GM12874 (cell line): ENCODE results near the gene NTN3.

ENCODE experiments used
- TF ChIP-seq, protein P1 (sequence below): IDR thresholded peaks from 2 replicates; pipeline ENCODE4 v1.5.1; 2011; ENCODE audit warnings: low read depth, mild to moderate bottlenecking, control low read depth, low read length, moderate library complexity; ENCODE audit not compliant: insufficient read depth

Gene NTN3

DNA sequence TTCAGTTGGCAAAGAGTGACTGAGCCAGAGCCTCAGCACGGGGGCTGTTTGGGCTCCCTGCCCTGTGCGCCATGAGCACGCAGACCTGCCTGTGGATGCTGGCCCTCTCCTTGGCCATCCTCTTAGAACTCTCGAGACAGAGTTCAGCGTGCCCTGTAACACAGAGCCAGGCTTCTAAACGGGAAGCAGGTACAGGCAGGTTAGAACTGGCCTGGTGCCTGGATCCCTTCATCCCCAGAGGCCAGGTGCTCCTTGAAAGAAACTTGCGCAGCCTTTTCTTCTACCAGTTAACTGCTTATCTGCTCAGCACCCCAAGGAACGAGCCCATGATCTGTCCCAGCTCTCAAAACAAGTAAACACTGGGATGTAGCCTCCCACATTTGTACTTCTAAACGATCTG lies 35.0 kb upstream of the NTN3 start:
- TF ChIP-seq, protein P1, sequence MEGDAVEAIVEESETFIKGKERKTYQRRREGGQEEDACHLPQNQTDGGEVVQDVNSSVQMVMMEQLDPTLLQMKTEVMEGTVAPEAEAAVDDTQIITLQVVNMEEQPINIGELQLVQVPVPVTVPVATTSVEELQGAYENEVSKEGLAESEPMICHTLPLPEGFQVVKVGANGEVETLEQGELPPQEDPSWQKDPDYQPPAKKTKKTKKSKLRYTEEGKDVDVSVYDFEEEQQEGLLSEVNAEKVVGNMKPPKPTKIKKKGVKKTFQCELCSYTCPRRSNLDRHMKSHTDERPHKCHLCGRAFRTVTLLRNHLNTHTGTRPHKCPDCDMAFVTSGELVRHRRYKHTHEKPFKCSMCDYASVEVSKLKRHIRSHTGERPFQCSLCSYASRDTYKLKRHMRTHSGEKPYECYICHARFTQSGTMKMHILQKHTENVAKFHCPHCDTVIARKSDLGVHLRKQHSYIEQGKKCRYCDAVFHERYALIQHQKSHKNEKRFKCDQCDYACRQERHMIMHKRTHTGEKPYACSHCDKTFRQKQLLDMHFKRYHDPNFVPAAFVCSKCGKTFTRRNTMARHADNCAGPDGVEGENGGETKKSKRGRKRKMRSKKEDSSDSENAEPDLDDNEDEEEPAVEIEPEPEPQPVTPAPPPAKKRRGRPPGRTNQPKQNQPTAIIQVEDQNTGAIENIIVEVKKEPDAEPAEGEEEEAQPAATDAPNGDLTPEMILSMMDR = no peak

DNA sequence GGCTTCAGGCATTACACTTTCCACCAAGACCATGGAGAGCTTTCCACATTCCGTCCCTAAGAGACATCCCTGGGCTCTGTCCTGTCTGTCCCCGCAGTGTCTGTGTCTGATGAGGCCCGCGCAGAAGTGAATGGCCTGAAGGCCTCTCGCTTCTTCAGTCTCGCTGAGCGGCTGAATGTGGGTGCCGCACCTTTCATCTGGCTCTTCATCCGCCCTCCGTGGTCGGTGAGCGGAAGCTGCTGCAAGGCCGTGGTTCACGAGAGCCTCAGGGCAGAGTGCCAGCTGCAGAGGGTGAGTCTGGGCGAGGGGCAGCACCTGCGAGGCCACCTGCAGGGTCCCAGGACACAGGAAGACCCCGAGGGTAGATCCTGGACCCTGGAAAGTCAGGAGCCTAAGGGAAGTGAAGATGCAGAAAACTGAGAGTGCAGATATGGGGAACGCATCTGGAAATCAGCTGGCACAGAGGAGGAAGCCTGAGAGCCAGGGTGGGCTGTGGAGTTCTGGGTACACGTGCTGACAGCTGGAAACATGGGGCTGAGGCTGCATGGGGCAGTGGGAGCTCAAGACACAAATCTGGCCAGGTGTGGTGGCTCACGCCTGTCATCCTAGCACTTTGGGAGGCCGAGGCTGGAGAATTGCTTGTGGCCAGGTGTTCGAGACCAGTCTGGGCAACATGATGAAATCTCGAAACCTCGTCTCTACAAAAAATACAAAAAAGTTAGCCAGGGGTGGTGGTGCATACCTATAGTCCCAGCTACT lies 33.9 kb upstream of the NTN3 start:
- TF ChIP-seq, protein P1 = no peak

DNA sequence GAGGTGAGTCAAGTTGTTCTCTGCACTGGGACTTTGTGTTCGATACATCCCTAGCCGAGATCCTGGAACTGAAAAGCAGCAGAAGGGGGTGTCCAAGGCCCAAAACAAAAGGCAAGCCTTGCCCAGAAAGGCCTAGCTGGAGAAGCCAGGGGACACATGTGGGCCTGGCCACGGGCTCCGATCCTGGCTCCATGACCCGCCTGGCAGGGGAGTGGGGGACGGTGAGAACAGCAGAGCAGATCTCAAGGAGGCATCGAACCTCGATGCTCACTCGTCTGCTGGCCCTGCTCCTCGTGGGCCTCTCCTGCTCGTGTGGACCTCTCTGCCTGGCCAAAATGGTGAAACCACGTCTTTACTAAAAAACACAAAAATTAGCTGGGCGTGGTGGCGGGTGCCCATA lies 33.0 kb upstream of the NTN3 start:
- TF ChIP-seq, protein P1 = no peak

DNA sequence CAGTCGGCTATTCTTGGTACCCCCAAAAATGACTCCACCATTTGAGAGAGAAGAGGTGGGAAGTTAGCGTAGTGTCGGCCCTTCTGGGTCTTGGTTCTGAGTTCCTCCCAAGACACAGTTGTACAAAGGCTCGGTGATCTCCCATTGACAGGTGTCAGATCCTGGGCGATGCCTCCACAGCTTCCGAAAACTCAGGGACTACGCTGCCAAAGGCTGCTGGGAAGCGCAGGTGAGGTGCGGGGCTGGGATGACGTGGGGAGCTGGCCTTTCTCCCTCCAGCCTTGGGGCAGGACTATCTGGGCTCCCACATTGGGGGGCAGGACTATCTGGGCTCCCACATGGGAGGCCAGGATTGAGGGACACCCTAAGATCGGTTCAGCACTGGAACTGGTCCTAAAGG lies 31.5 kb upstream of the NTN3 start:
- TF ChIP-seq, protein P1 = no peak

DNA sequence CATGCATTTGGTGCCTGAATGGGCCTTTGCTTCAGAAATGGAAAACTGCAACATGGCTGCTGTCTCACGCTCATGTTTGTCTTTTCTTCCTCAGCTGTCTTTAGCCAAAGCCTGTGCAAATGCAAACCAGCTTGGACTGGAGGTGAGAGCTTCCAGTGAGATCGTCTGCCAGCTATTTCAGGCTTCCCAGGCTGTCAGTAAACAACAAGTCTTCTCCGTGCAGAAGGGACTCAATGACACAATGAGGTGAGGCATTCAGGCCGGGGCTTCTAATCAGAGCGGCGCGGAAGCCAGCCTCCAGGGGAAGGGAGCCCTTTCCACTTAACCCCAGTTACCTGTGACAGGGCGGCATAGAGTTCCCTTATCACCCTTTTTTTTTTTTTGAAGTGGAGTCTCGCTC lies 27.5 kb upstream of the NTN3 start:
- TF ChIP-seq, protein P1 = no peak

DNA sequence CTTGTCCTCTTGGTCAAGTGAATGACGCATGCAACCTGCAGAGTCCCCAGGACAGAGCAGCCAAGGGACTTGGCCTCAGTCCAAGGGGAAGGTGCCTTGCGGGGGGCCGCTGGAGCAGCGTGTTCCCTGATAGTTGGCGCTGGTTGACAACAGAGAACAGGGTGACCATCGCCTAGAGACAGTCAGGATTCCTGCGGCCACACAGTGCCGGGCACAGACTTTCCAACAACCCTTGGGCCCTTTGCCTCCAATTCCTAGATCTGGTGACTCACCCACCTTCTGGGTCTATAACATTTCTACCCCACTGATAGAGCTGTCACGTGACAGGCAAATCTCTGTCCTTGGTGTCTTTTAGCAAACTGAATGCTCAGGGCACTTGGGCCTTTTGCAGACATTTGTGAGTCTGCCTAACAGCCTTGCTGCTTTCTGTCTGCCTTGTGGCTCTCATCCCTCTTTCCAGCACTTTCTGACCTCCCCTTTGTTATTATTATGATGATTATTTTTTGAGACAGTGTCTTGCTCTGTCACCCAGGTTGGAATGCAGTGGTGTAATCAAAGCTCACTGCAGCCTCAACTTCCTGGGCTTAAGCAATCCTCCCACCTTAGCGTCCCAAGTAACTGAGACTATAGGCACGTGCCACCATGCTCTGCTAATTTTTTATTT lies 23.0 kb upstream of the NTN3 start:
- TF ChIP-seq, protein P1 = no peak

DNA sequence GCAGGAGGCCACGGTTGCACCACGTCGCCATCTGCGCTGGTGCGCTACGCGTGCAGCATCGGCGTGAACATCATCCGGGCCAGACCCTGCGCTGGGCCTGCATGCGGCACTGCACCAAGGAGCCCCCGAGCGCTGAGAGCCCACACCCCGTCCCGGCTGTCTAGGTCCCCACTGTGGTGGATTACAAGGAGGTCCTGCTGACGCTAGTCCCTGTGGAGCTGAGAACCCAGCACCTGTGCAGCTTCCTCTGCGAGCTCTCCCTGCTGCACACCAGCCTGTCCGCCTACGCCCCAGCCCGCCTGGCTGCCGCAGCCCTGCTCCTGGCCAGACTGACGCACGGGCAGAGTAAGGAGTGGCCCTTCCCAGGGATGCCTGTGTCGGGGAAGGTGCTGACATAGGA lies 22.0 kb upstream of the NTN3 start:
- TF ChIP-seq, protein P1 = no peak
